Effector memory CD8-positive, alpha-beta T cell (primary cell): ENCODE measurements around the gene TMCO1.
A peak's percentile ranks its signal among the peaks of the same experiment; 100 is the strongest.
"Not testable (repeated sequence)": the region's sequence is repeated elsewhere in the genome, so short reads cannot be mapped to it uniquely, and the experiment has no call there.

ENCODE experiments used
- ATAC-seq: fragments of 150-1000 bp; cut with Tn5 transposase; replicated peaks from 2 replicates; pipeline ENCODE4 v1.10.0; 2021; ENCODE audit warnings: mild to moderate bottlenecking, moderate library complexity
- DNase-seq, 3 experiments: peaks; one replicate each; pipeline ENCODE4 v3.0.0; 2021
- H3K27ac Mint-ChIP-seq, 2 donors: one replicate each; pipeline ENCODE4 v1.8.0; 2022; ENCODE audit warnings: mild to moderate bottlenecking in 2 of 2, mixed read lengths in 2 of 2, moderate library complexity in 2 of 2
- H3K27me3 Mint-ChIP-seq, 2 donors: one replicate each; pipeline ENCODE4 v1.8.0; 2022; ENCODE audit warnings: mixed read lengths in 2 of 2
- H3K36me3 Mint-ChIP-seq: one replicate; pipeline ENCODE4 v1.8.0; 2022; ENCODE audit warnings: mild to moderate bottlenecking, moderate library complexity, mixed read lengths; ENCODE audit not compliant: insufficient read depth
- H3K4me1 Mint-ChIP-seq, 2 donors: one replicate each; pipeline ENCODE4 v1.8.0; 2022; ENCODE audit warnings: low read depth in 2 of 2, mixed read lengths in 2 of 2
- H3K4me3 Mint-ChIP-seq, 2 donors: one replicate each; pipeline ENCODE4 v1.8.0; 2022; ENCODE audit warnings: mild to moderate bottlenecking in 2 of 2, mixed read lengths in 2 of 2, moderate library complexity in 2 of 2
- H3K9me3 Mint-ChIP-seq, 2 donors: one replicate each; pipeline ENCODE4 v1.8.0; 2022; ENCODE audit warnings: mixed read lengths in 2 of 2
- total RNA-seq, 9 experiments: gene quantifications; one replicate each; lab custom pipeline; 2026; lab: John Stamatoyannopoulos, UW

Gene TMCO1
- 36.3 to 117 (median 78.5) reads per million in 9 experiments for total RNA-seq

- Mint-ChIP-seq H3K4me1 (peaks cover 42 to 55% of the 10 kb centered on the region in 2 donors), H3K9me3 (no peaks in the 10 kb centered on the region), H3K27me3 (no peaks in the 10 kb centered on the region), H3K4me3 (peak within 1 kb of the TSS; percentile 93 to 97), H3K27ac (peak within 1 kb of the TSS; percentile 96 to 100), H3K36me3 (peaks cover 48% of the 10 kb centered on the region)
- ATAC-seq (peak; percentile 97), DNase-seq (peak; percentile 91 to 93 (median 92))
These were observed at the start of gene TMCO1 for GRCh38 chr1:165768513-165769394. Gene TMCO1, minus strand, starts transcription at chr1:165768868. Its CDS starts 117 bp downstream, at chr1:165768751.

- Mint-ChIP-seq H3K9me3 (no peaks in the 10 kb centered on the region), H3K36me3 (no peaks in the 10 kb centered on the region), H3K27ac (no peak overlapping the region), H3K27me3 (peaks cover 0 to 7% of the 10 kb centered on the region in 2 donors), H3K4me1 (no peaks in the 10 kb centered on the region), H3K4me3 (no peak overlapping the region)
- DNase-seq (no peak), ATAC-seq (no peak)
These were observed 48.3 kb upstream of the TMCO1 start for GRCh38 chr1:165816826-165817497.

GRCh38 chr1:165816157-165816556 lies 47.5 kb upstream of the TMCO1 start:
- no peaks in the 10 kb centered on the region for H3K9me3 Mint-ChIP-seq
- no peak for DNase-seq
- H3K27me3 Mint-ChIP-seq = peaks cover 0 to 7% of the 10 kb centered on the region in 2 donors
- no peaks in the 10 kb centered on the region for H3K36me3 Mint-ChIP-seq
- H3K4me1 Mint-ChIP-seq = no peaks in the 10 kb centered on the region
- no peak overlapping the region for H3K4me3 Mint-ChIP-seq
- ATAC-seq = no peak
- no peak overlapping the region for H3K27ac Mint-ChIP-seq

- Mint-ChIP-seq H3K27ac (no peak overlapping the region), H3K9me3 (no peaks in the 10 kb centered on the region), H3K4me3 (no peak overlapping the region), H3K36me3 (no peaks in the 10 kb centered on the region), H3K27me3 (peaks cover 0 to 7% of the 10 kb centered on the region in 2 donors), H3K4me1 (no peaks in the 10 kb centered on the region)
- DNase-seq = no peak
- no peak for ATAC-seq
These were observed 47.1 kb upstream of the TMCO1 start for GRCh38 chr1:165815725-165816124.

GRCh38 chr1:165807613-165808012 lies 38.9 kb upstream of the TMCO1 start:
- Mint-ChIP-seq H3K27ac (no peak overlapping the region), H3K9me3 (no peaks in the 10 kb centered on the region), H3K4me3 (no peak overlapping the region), H3K4me1 (no peaks in the 10 kb centered on the region), H3K27me3 (peaks cover 11% of the 10 kb centered on the region in 2 donors), H3K36me3 (no peaks in the 10 kb centered on the region)
- ATAC-seq (no peak), DNase-seq (no peak)

GRCh38 chr1:165804513-165804912 lies 35.8 kb upstream of the TMCO1 start:
- not testable (repeated sequence) for ATAC-seq, H3K9me3 Mint-ChIP-seq, DNase-seq, H3K4me1 Mint-ChIP-seq, H3K27ac Mint-ChIP-seq, H3K36me3 Mint-ChIP-seq, H3K4me3 Mint-ChIP-seq
- peaks cover 26 to 30% of the 10 kb centered on the region in 2 donors for H3K27me3 Mint-ChIP-seq

GRCh38 chr1:165799387-165799786 lies 30.7 kb upstream of the TMCO1 start:
- Mint-ChIP-seq H3K27ac (no peak overlapping the region), H3K36me3 (no peaks in the 10 kb centered on the region), H3K4me3 (no peak overlapping the region), H3K27me3 (peaks cover 30 to 37% of the 10 kb centered on the region in 2 donors), H3K9me3 (no peaks in the 10 kb centered on the region), H3K4me1 (no peaks in the 10 kb centered on the region)
- DNase-seq = no peak
- no peak for ATAC-seq

- Mint-ChIP-seq H3K27me3 (peaks cover 19 to 39% of the 10 kb centered on the region in 2 donors), H3K9me3 (no peaks in the 10 kb centered on the region)
These were observed 27.2 kb upstream of the TMCO1 start for GRCh38 chr1:165795894-165796293.

GRCh38 chr1:165793951-165794350 lies 25.3 kb upstream of the TMCO1 start:
- H3K27me3 Mint-ChIP-seq = peaks cover 18 to 29% of the 10 kb centered on the region in 2 donors
- H3K9me3 Mint-ChIP-seq = no peaks in the 10 kb centered on the region
- DNase-seq (no peak), ATAC-seq (no peak)
- H3K4me1 Mint-ChIP-seq = no peaks in the 10 kb centered on the region
- H3K27ac Mint-ChIP-seq = no peak overlapping the region
- no peaks in the 10 kb centered on the region for H3K36me3 Mint-ChIP-seq
- H3K4me3 Mint-ChIP-seq = no peak overlapping the region

More at GRCh38 chr1:165795894-165796293, 27.2 kb upstream of the TMCO1 start:
- ATAC-seq = no peak
- Mint-ChIP-seq H3K36me3 (no peaks in the 10 kb centered on the region), H3K4me1 (no peaks in the 10 kb centered on the region), H3K4me3 (no peak overlapping the region), H3K27ac (no peak overlapping the region)
- DNase-seq = no peak

GRCh38 chr1:165787741-165788140 lies 19.1 kb upstream of the TMCO1 start:
- H3K9me3 Mint-ChIP-seq = no peaks in the 10 kb centered on the region
- peaks cover 8 to 10% of the 10 kb centered on the region in 2 donors for H3K27me3 Mint-ChIP-seq
- H3K27ac Mint-ChIP-seq = no peak overlapping the region
- ATAC-seq = no peak
- no peak overlapping the region for H3K4me3 Mint-ChIP-seq
- H3K4me1 Mint-ChIP-seq = no peaks in the 10 kb centered on the region
- H3K36me3 Mint-ChIP-seq = no peaks in the 10 kb centered on the region
- no peak for DNase-seq

- not testable (repeated sequence) for H3K27ac Mint-ChIP-seq, H3K36me3 Mint-ChIP-seq, H3K9me3 Mint-ChIP-seq, ATAC-seq, H3K4me1 Mint-ChIP-seq, DNase-seq, H3K4me3 Mint-ChIP-seq, H3K27me3 Mint-ChIP-seq
These were observed 14.9 kb upstream of the TMCO1 start for GRCh38 chr1:165783519-165783918.

- not testable (repeated sequence) for H3K9me3 Mint-ChIP-seq, DNase-seq, H3K4me1 Mint-ChIP-seq, H3K27ac Mint-ChIP-seq, H3K4me3 Mint-ChIP-seq, H3K27me3 Mint-ChIP-seq, ATAC-seq, H3K36me3 Mint-ChIP-seq
These were observed 9.5 kb upstream of the TMCO1 start for GRCh38 chr1:165778197-165778596.

- ATAC-seq = no peak
- H3K27ac Mint-ChIP-seq = no peak overlapping the region
- H3K36me3 Mint-ChIP-seq = peaks cover 16% of the 10 kb centered on the region
- H3K4me3 Mint-ChIP-seq = no peak overlapping the region
- H3K27me3 Mint-ChIP-seq = no peaks in the 10 kb centered on the region
- DNase-seq = no peak
- H3K4me1 Mint-ChIP-seq = peaks cover 11 to 19% of the 10 kb centered on the region in 2 donors
- no peaks in the 10 kb centered on the region for H3K9me3 Mint-ChIP-seq
These were observed 4.8 kb upstream of the TMCO1 start for GRCh38 chr1:165773324-165773965.
